H1 (cell line): Measurements from ENCODE around the gene TTLL9. TPM values are rescaled to one million over a fixed set of nuclear protein-coding genes. Genes with fewer than 3 reads are reported as not detected.

Experiments
- CTCF ChIA-PET: fragments of 300-600 bp; sonication (Branson Sonifier 250); formaldehyde crosslinking; loops from one replicate; lab custom pipeline; 2021; ENCODE audit not compliant: partially characterized antibody; lab: Charles Lee
- POLR2A ChIA-PET: fragments of 300-600 bp; sonication (Branson Sonifier 250); formaldehyde crosslinking; loops from one replicate; lab custom pipeline; 2021; ENCODE audit warnings: inconsistent platforms; ENCODE audit not compliant: partially characterized antibody; lab: Charles Lee
- DNase-seq, 2 experiments: peaks; one replicate each; pipeline versions ENCODE4 v3.0.0 to v3.0.0-alpha.2; 2010 to 2022; ENCODE audit warnings: low spot score in 2 of 2, low read depth in 1 of 2, mixed read lengths in 1 of 2
- FAIRE-seq: peaks from 2 replicates; lab custom pipeline; 2011; peaks lifted over from hg19 to GRCh38; lab: Jason Lieb, UNC
- H2AFZ ChIP-seq: 2 replicates; pipeline ENCODE4 v1.8.1; 2012; ENCODE audit warnings: low read length, inconsistent platforms
- H2AK5ac ChIP-seq: 2 replicates; pipeline ENCODE4 v1.6.1; 2013; ENCODE audit warnings: low read depth, low read length
- H2BK120ac ChIP-seq: replicated peaks from 2 replicates; pipeline ENCODE3; 2013; ENCODE audit warnings: low read depth, low read length, inconsistent platforms
- H2BK12ac ChIP-seq: 2 replicates; pipeline ENCODE4 v1.6.1; 2013; ENCODE audit warnings: low read depth, low read length
- H2BK15ac ChIP-seq: 2 replicates; pipeline ENCODE4 v1.6.1; 2013; ENCODE audit warnings: low read length
- H2BK20ac ChIP-seq: 2 replicates; pipeline ENCODE4 v1.6.1; 2013; ENCODE audit warnings: low read length
- H2BK5ac ChIP-seq: 2 replicates; pipeline ENCODE4 v1.6.1; 2013; ENCODE audit warnings: low read depth, low read length
- H3K14ac ChIP-seq: 2 replicates; pipeline ENCODE4 v1.6.1; 2013; ENCODE audit warnings: inconsistent platforms; ENCODE audit not compliant: insufficient read length
- H3K18ac ChIP-seq: 2 replicates; pipeline ENCODE4 v1.6.1; 2013; ENCODE audit warnings: low read length; ENCODE audit errors: extremely low read depth
- H3K23ac ChIP-seq: 2 replicates; pipeline ENCODE4 v1.6.1; 2013; ENCODE audit warnings: inconsistent platforms; ENCODE audit not compliant: insufficient read length
- H3K23me2 ChIP-seq: 2 replicates; pipeline ENCODE4 v1.6.1; 2013; ENCODE audit warnings: low read depth, low read length
- H3K27ac ChIP-seq: 2 replicates; pipeline ENCODE4 v1.6.1; 2011; ENCODE audit warnings: low read depth, low read length, inconsistent platforms
- H3K27me3 ChIP-seq, 4 experiments: replicated peaks in 1 of 4; 1 replicate in 1 of 4; 2 replicates in 3 of 4; pipeline versions ENCODE4 v1.6.1 to v1.8.1; 2011 to 2013; ENCODE audit warnings: low read length in 3 of 4, mild to moderate bottlenecking in 3 of 4, inconsistent platforms in 2 of 4, mixed read lengths in 2 of 4, moderate library complexity in 1 of 4; ENCODE audit not compliant: control insufficient read depth in 3 of 4, insufficient read depth in 3 of 4; ENCODE audit errors: extremely low read depth in 1 of 4
- H3K36me3 ChIP-seq, 4 experiments: 2 replicates each; pipeline versions ENCODE4 v1.6.1 to v1.8.1; 2011 to 2013; ENCODE audit warnings: mild to moderate bottlenecking in 4 of 4, low read length in 3 of 4, moderate library complexity in 2 of 4, control low read depth in 1 of 4, inconsistent platforms in 1 of 4; ENCODE audit not compliant: insufficient read depth in 4 of 4, control insufficient read depth in 2 of 4
- H3K4ac ChIP-seq: replicated peaks from 2 replicates; pipeline ENCODE3; 2013; ENCODE audit warnings: low read length, low read depth, mixed read lengths, inconsistent platforms; ENCODE audit not compliant: insufficient read length
- H3K4me1 ChIP-seq, 4 experiments: replicated peaks in 1 of 4; 1 replicate in 1 of 4; 2 replicates in 3 of 4; pipeline versions ENCODE4 v1.6.1 to v1.8.1; 2011 to 2013; ENCODE audit warnings: low read length in 3 of 4, inconsistent platforms in 2 of 4, mixed read lengths in 1 of 4; ENCODE audit not compliant: insufficient read depth in 4 of 4, control insufficient read depth in 3 of 4
- H3K4me2 ChIP-seq, 2 experiments: 2 replicates each; pipeline versions ENCODE4 v1.6.1 to v1.8.1; 2011 to 2013; ENCODE audit warnings: low read depth in 2 of 2, low read length in 2 of 2, control low read depth in 1 of 2, inconsistent platforms in 1 of 2, mild to moderate bottlenecking in 1 of 2; ENCODE audit not compliant: insufficient read depth in 1 of 2
- H3K4me3 ChIP-seq, 4 experiments: fragments of 200-600, 300-600 bp in 1 of 4; sonication (generic), shearing (Covaris generic), sonication (Bioruptor Twin) in 1 of 4; 2 replicates each; pipeline versions ENCODE4 v1.5.1 to v1.8.1; 2011 to 2016; ENCODE audit warnings: low read length in 4 of 4, low read depth in 3 of 4, control low read depth in 2 of 4, inconsistent platforms in 2 of 4, mild to moderate bottlenecking in 2 of 4, mixed read lengths in 1 of 4, moderate library complexity in 1 of 4; ENCODE audit not compliant: insufficient read depth in 2 of 4; ENCODE audit errors: extremely low read depth in 1 of 4
- H3K56ac ChIP-seq: replicated peaks from 2 replicates; pipeline ENCODE3; 2013; ENCODE audit warnings: low read depth, mild to moderate bottlenecking, mixed read lengths, low read length, inconsistent platforms; ENCODE audit not compliant: insufficient read length
- H3K79me1 ChIP-seq: 2 replicates; pipeline ENCODE4 v1.6.1; 2013; ENCODE audit warnings: low read depth, low read length, control low read depth
- H3K79me2 ChIP-seq, 2 experiments: 2 replicates each; pipeline versions ENCODE4 v1.6.1 to v1.8.1; 2012 to 2013; ENCODE audit warnings: low read length in 2 of 2, mild to moderate bottlenecking in 2 of 2, inconsistent platforms in 1 of 2; ENCODE audit not compliant: insufficient read depth in 2 of 2, control insufficient read depth in 1 of 2
- H3K9ac ChIP-seq, 4 experiments: replicated peaks in 1 of 4; 1 replicate in 1 of 4; 2 replicates in 3 of 4; pipeline versions ENCODE4 v1.6.1 to v1.8.1; 2011 to 2013; ENCODE audit warnings: low read depth in 3 of 4, low read length in 3 of 4, control low read depth in 2 of 4, mild to moderate bottlenecking in 2 of 4, moderate library complexity in 2 of 4, inconsistent platforms in 1 of 4; ENCODE audit errors: extremely low read depth in 1 of 4
- H3K9me3 ChIP-seq, 2 experiments: 2 replicates each; pipeline versions ENCODE4 v1.6.1 to v1.8.1; 2012 to 2013; ENCODE audit warnings: mild to moderate bottlenecking in 2 of 2, moderate library complexity in 2 of 2, control low read depth in 1 of 2, inconsistent platforms in 1 of 2, low read depth in 1 of 2, low read length in 1 of 2, mixed read lengths in 1 of 2; ENCODE audit not compliant: insufficient read depth in 2 of 2
- H4K20me1 ChIP-seq, 2 experiments: replicated peaks in 1 of 2; 2 replicates each; pipeline versions ENCODE3 to v1.8.1; 2011 to 2013; ENCODE audit warnings: inconsistent platforms in 2 of 2, low read length in 2 of 2, mild to moderate bottlenecking in 1 of 2; ENCODE audit not compliant: insufficient read depth in 2 of 2, control insufficient read depth in 1 of 2
- H4K5ac ChIP-seq: 2 replicates; pipeline ENCODE4 v1.6.1; 2013; ENCODE audit warnings: low read length, low read depth, mixed read lengths, inconsistent platforms; ENCODE audit not compliant: insufficient read length
- H4K8ac ChIP-seq: 2 replicates; pipeline ENCODE4 v1.8.0; 2013; ENCODE audit warnings: mild to moderate bottlenecking, moderate library complexity, low read length, inconsistent platforms; ENCODE audit not compliant: insufficient read depth; ENCODE audit errors: extremely low read depth
- H4K91ac ChIP-seq: replicated peaks from 2 replicates; pipeline ENCODE3; 2013; ENCODE audit warnings: low read length, mixed read lengths, inconsistent platforms; ENCODE audit not compliant: insufficient read length
- CHD2 ChIP-seq: IDR thresholded peaks from 2 replicates; pipeline ENCODE4 v1.6.1; 2012; ENCODE audit warnings: low read length, improper control_type of control experiment
- JUN ChIP-seq: IDR thresholded peaks from 2 replicates; pipeline ENCODE4 v1.6.1; 2011; ENCODE audit warnings: low read depth, mild to moderate bottlenecking, improper control_type of control experiment, low read length
- JUND ChIP-seq: IDR thresholded peaks from 2 replicates; pipeline ENCODE4 v1.6.1; 2011; ENCODE audit warnings: mild to moderate bottlenecking, improper control_type of control experiment, low read length
- KDM1A ChIP-seq: fragments of 200-600, 300-600 bp; sonication (generic); IDR thresholded peaks from 2 replicates; pipeline ENCODE4 v1.7.1; 2016; ENCODE audit warnings: mild to moderate bottlenecking, low read length, borderline replicate concordance
- SAP30 ChIP-seq: fragments of 300-600 bp; sonication (generic); IDR thresholded peaks from 2 replicates; pipeline ENCODE4 v1.7.1; 2012; ENCODE audit warnings: low read length, moderate library complexity, mild to moderate bottlenecking, inconsistent platforms; ENCODE audit not compliant: insufficient read depth, insufficient replicate concordance
- SIX5 ChIP-seq: IDR thresholded peaks from 2 replicates; pipeline ENCODE4 v1.6.1; 2011; ENCODE audit warnings: mild to moderate bottlenecking, low read depth, low read length
- WGBS, 2 experiments: shearing (Covaris generic) in 1 of 2; methylation state at CpG; one replicate each; pipeline versions ENCODE4 v1.1.6 to v1.1.7; 2013 to 2015; ENCODE audit warnings: low lambda C conversion rate in 2 of 2, mixed read lengths in 2 of 2, inconsistent platforms in 1 of 2, low coverage in 1 of 2, missing lambda C conversion rate in 1 of 2; ENCODE audit not compliant: insufficient replicate concordance in 2 of 2, insufficient coverage in 1 of 2, insufficient read length in 1 of 2; ENCODE audit errors: extremely low coverage in 1 of 2, missing lambda C conversion rate in 1 of 2; 5-methylcytosine and 5-hydroxymethylcytosine counted together
- polyA plus RNA-seq, 7 experiments: library from polyadenylated mRNA; depleted of rRNA in 3 of 7; stranded (reverse) in 5 of 7; unstranded in 2 of 7; fragments of >200 nt in 5 of 7; fragments of 200-250 nt in 2 of 7; gene quantifications; 1 replicate in 5 of 7; 2 replicates in 1 of 7; 4 replicates in 1 of 7; pipeline versions ENCODE4 v1.2.1 to v1.2.3, GENCODE V29; 2011 to 2013; ENCODE audit warnings: missing spikeins in 2 of 7, mixed read lengths in 2 of 7
- total RNA-seq: library from RNA; stranded (reverse); fragmentation: NEBNext Ultra II Directional; extraction: Animal tissue kit (Norgen Biotek cat#: 25700); gene quantifications from 2 replicates; pipeline ENCODE4 v1.2.1, GENCODE V29; 2021

Gene TTLL9
- total and polyA plus RNA-seq, 2 of the 8 experiments (the other 6 are each of a cell fraction or from before 2014, with no cell fraction given), result 0.06 TPM; not detected in 1

DNA sequence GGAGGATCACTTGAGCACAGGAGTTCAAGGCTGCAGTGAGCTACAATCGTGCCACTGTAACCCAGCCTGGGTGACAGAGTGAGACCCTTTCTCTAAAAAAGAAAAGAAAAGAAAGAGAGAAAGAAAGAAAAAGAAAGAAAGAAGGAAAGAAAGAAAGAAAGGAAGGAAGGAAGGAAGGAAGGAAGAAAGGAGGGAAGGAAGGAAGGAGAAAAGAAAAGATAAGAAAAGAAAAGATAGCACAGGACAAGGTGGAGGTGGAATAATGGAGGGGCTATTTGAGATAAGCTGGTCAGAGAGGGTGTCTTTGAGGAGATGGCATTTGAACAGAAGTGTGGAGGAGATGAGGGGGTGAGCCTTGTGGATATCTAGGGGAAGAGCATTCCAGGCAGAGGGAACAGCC is 84.1 kb downstream of the TTLL9 start:
- H3K4me1 ChIP-seq, result peaks cover 0 to 6% (median 1%) of the 10 kb centered on the region in 4 experiments; a peak in 3 of 7 replicates

More for the DNA sequence above, 84.1 kb downstream of the TTLL9 start:
- CTCF ChIA-PET, result interaction anchor here (0.7 to 6.7 kb wide), 6 partner anchors 14 to 131 kb away, joined by 3 to 88 read pairs (median 3); partner anchors contain the start of gene XKR7
- Histone ChIP-seq H3K79me1 (no peaks in the 10 kb centered on the region; the same call in 1 of the 2 replicates), H3K27me3 (no peaks in the 10 kb centered on the region), H3K23ac (no peak overlapping the region), H4K5ac (no peak overlapping the region), H3K14ac (no peak overlapping the region), H2AK5ac (no peak overlapping the region), H3K4me3 (no peak overlapping the region), H2BK5ac (no peak overlapping the region), H3K23me2 (peaks cover 2% of the 10 kb centered on the region; the same call in 1 of the 2 replicates), H4K91ac (no peak overlapping the region), H4K20me1 (peaks cover 4 to 6% of the 10 kb centered on the region in 2 experiments), H2BK12ac (no peak overlapping the region), H3K4me2 (no peak overlapping the region), H3K9me3 (no peaks in the 10 kb centered on the region; a peak in 2 of 4 replicates), H2AFZ (no peak overlapping the region), H3K9ac (no peak overlapping the region), H3K79me2 (peaks cover 7 to 21% of the 10 kb centered on the region in 2 experiments; a peak in 3 of 4 replicates), H3K27ac (no peak overlapping the region), H2BK20ac (no peak overlapping the region), H3K18ac (no peak overlapping the region), H3K4ac (no peak overlapping the region), H3K56ac (no peak overlapping the region), H2BK15ac (no peak overlapping the region), H3K36me3 (peaks cover 2 to 7% (median 3%) of the 10 kb centered on the region in 4 experiments; a peak in 4 of 8 replicates), H4K8ac (no peak overlapping the region), H2BK120ac (no peak overlapping the region)
- DNase-seq, result no peak
- no peak for TF ChIP-seq CHD2
- TF ChIP-seq SIX5, result no peak
- TF ChIP-seq KDM1A, result no peak
- no peak for TF ChIP-seq JUN
- no peak for TF ChIP-seq SAP30
- no peak for TF ChIP-seq JUND
- no peak for FAIRE-seq
- POLR2A ChIA-PET, result interaction anchor here (1.0 kb wide), 1 partner anchor 10 kb away, joined by 4 read pairs; no protein-coding TSS in a partner anchor
- 65% methylated on average over 1 of the region's 1 CpG; no CpG with 5 or more reads in 1 of the 2 experiments for WGBS, 2 experiments
